ENCODE measurements around the gene HOXB1.
"Not testable (repeated sequence)": the region's sequence is repeated elsewhere in the genome, so short reads cannot be mapped to it uniquely, and the experiment has no call there.

Gene HOXB1

GRCh38 chr17:48492401-48493298, 38.2 kb downstream of the HOXB1 start:
- DNase-seq = peak; percentile 95

GRCh38 chr17:48491527-48492273, 39.1 kb downstream of the HOXB1 start:
- DNase-seq = no peak

GRCh38 chr17:48490451-48490892, 40.3 kb downstream of the HOXB1 start:
- no peak for DNase-seq

- no peak for DNase-seq
Observed at GRCh38 chr17:48489781-48490180, 41.0 kb downstream of the HOXB1 start.

- DNase-seq = no peak
Observed at GRCh38 chr17:48488548-48489106, 42.2 kb downstream of the HOXB1 start.

- no peak for DNase-seq
Observed at GRCh38 chr17:48487221-48487620, 43.6 kb downstream of the HOXB1 start.

GRCh38 chr17:48486557-48486956, 44.3 kb downstream of the HOXB1 start:
- no peak for DNase-seq

GRCh38 chr17:48484850-48485249, 46.0 kb downstream of the HOXB1 start:
- no peak for DNase-seq

GRCh38 chr17:48484256-48484655, 46.6 kb downstream of the HOXB1 start:
- no peak for DNase-seq

GRCh38 chr17:48483471-48484131, 47.2 kb downstream of the HOXB1 start:
- no peak for DNase-seq

- no peak for DNase-seq
Observed at GRCh38 chr17:48483004-48483403, 47.8 kb downstream of the HOXB1 start.

- not testable (repeated sequence) for DNase-seq
Observed at GRCh38 chr17:48482301-48482700, 48.5 kb downstream of the HOXB1 start.

- no peak for DNase-seq
Observed at GRCh38 chr17:48479014-48479402, 51.8 kb downstream of the HOXB1 start.
